ENCODE results near the gene NBAS. TPM values are rescaled to one million over a fixed set of nuclear protein-coding genes. Genes with fewer than 3 reads are reported as not detected.

NBAS gene
- total and polyA plus RNA-seq, 2 of the 13 experiments (the other 11 are each of a cell fraction or from before 2014, with no cell fraction given), result 33.6 to 58.7 TPM

GRCh38 chr2:15300624-15301573, 260.2 kb downstream of the NBAS start:
- H3K79me2 ChIP-seq (ENCODE audit: insufficient read depth, low read length), result no peaks in the 10 kb centered on the region
- POLR2A ChIA-PET, result no interaction called here
- WGBS (ENCODE audit: low lambda C conversion rate), result 88% methylated on average over 11 of the region's 11 CpGs
- intact Hi-C loops (cut with micrococcal nuclease; ENCODE audit: unreplicated experiment), result no loop called here
- peaks cover 9 to 16% of the 10 kb centered on the region in 2 experiments; a peak in 4 of 5 replicates for H3K36me3 ChIP-seq (replicated peaks in 1 of 2; ENCODE audit: control insufficient read depth in 1 of 2, insufficient read depth in 2 of 2, low read length in 2 of 2)
- H2AFZ ChIP-seq (ENCODE audit: low read length), result no peak overlapping the region
- ATAC-seq, result no peak
- no peak overlapping the region for H3K4me2 ChIP-seq (ENCODE audit: low read depth, low read length)
- no peak overlapping the region for H3K4me3 ChIP-seq (replicated peaks in 1 of 3; ENCODE audit: insufficient read depth in 1 of 3, low read depth in 2 of 3, low read length in 3 of 3)
- no peak overlapping the region for H3K27ac ChIP-seq (ENCODE audit: extremely low read length, insufficient read depth, low read length)
- in situ Hi-C loops (cut with HindIII; ENCODE audit: extremely low pct_ligation_motif_present, low pct_unique_long_range_greater_than_20kb), result no loop called here
- CTCF ChIA-PET (ENCODE audit: low intra/inter-chr PET ratio, low total read pairs), result no interaction called here
- no peak overlapping the region for H3K9ac ChIP-seq (ENCODE audit: insufficient read depth, low read depth, low read length)
- TF ChIP-seq PRDM15 (CRISPR knock-in tag; IDR thresholded peaks at IDR 0.05) (no peak), RBM22 (optimal IDR thresholded peaks at IDR 0.05; ENCODE audit: low read length) (no peak), MYNN (CRISPR knock-in tag; IDR thresholded peaks at IDR 0.05; ENCODE audit: low read depth) (no peak), IRF2 (CRISPR knock-in tag; IDR thresholded peaks at IDR 0.05) (no peak), MED13 (CRISPR knock-in tag; IDR thresholded peaks at IDR 0.05) (no peak), ZNF484 (CRISPR knock-in tag; IDR thresholded peaks at IDR 0.05; ENCODE audit: borderline replicate concordance, low read depth) (no peak), POLR2AphosphoS2 (IDR thresholded peaks at IDR 0.05; ENCODE audit: low read depth, low read length) (no peak)
- H3K4me1 ChIP-seq (ENCODE audit: insufficient read depth, low read length), result no peaks in the 10 kb centered on the region
- H3K27me3 ChIP-seq (ENCODE audit: control insufficient read depth in 1 of 2, insufficient read depth in 2 of 2, low read length in 2 of 2), result no peaks in the 10 kb centered on the region
- no peak for DNase-seq (ENCODE audit: low spot score)
- no peaks in the 10 kb centered on the region for H4K20me1 ChIP-seq (ENCODE audit: insufficient read depth, low read length)
- no peak for FAIRE-seq
- BruUV-seq (replicated peaks), result no TSS peak
- no peaks in the 10 kb centered on the region for H3K9me3 ChIP-seq (ENCODE audit: low read length)

Measured in HepG2 (cell line).